ENCODE results near the gene USP54.

DNA sequence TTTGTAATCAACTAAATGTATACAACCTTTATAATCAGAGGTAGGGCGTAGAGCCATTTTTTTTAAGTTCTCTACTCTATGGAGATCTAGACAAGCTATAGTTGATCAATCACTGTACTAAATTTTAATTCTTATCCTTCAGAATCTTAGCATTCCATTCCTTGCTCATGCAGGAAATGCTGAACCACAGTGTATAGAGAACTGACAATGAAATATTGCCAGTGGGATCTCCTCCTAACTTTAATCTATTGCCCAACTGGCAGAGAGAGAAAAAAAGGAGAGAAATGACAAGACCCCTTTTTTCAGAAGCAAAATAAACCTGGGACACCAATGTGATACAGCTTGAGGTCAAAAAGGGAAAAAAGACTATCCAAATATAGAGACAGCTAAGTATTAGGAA lies 68.9 kb downstream of the USP54 start:
- TF ChIP-seq POLR2A (IDR thresholded peaks at IDR 0.05; ENCODE audit: low read depth): no peak
- TF ChIP-seq, protein P1, sequence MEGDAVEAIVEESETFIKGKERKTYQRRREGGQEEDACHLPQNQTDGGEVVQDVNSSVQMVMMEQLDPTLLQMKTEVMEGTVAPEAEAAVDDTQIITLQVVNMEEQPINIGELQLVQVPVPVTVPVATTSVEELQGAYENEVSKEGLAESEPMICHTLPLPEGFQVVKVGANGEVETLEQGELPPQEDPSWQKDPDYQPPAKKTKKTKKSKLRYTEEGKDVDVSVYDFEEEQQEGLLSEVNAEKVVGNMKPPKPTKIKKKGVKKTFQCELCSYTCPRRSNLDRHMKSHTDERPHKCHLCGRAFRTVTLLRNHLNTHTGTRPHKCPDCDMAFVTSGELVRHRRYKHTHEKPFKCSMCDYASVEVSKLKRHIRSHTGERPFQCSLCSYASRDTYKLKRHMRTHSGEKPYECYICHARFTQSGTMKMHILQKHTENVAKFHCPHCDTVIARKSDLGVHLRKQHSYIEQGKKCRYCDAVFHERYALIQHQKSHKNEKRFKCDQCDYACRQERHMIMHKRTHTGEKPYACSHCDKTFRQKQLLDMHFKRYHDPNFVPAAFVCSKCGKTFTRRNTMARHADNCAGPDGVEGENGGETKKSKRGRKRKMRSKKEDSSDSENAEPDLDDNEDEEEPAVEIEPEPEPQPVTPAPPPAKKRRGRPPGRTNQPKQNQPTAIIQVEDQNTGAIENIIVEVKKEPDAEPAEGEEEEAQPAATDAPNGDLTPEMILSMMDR (IDR thresholded peaks at IDR 0.05): no peak
- no peak for TF ChIP-seq EP300 (IDR thresholded peaks at IDR 0.05)
